CD4-positive, alpha-beta T cell treated with Interleukin-12 subunit alpha and Interleukin-12 subunit beta, for 1 hour (primary cell): ENCODE data around the gene DPPA3.
"Not testable (repeated sequence)": the region's sequence is repeated elsewhere in the genome, so short reads cannot be mapped to it uniquely, and the experiment has no call there.

Source experiments
- DNase-seq: peaks from one replicate; pipeline ENCODE4 v3.0.0-alpha.2; 2020

The DPPA3 gene

DNA sequence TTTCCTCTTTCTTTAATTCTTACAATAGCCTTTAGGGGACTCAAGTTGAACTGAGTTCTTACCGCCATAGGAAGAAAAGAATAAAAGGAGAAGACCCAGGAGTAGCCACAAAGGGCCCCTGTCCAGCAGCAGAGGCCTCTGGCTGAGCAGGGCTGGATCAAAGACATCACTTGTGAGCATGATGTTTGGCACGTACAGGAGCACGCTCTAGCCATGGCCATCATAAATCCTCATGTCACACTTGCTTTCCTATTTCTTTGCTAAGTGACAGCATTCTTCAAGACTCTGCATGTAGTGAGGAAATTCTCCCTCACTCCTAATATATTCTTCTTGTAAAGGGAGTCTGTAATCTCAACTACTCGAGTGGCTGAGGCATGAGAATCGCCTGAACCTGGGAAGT lies 20.3 kb downstream of the DPPA3 start:
- DNase-seq, result no peak

DNA sequence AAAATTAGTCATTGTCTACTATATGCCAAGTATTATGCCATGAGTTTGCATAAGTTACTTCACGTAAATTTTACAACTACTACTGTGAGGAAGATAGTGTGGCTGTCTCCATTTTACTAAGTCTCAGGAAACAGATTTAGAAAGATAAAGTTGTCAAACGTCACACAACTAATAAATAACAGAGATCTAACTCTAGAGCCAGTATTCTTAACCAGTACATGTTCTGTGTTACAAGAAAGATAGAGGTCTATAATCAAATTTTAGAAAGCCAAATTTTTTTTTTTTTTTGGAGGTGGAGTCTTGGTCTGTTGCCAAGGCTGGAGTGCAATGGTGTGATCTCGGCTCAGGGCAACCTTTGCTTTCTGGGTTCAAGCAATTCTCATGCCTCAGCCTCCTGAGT lies 21.8 kb downstream of the DPPA3 start:
- no peak for DNase-seq

GRCh38 chr12:7747246-7747645 lies 36.0 kb downstream of the DPPA3 start, which contains the start of gene CLEC4C:
Gene CLEC4C, minus strand, starts transcription at chr12:7747375. Its CDS starts 27 bp downstream, at chr12:7747348.
- DNase-seq, result no peak

DNA sequence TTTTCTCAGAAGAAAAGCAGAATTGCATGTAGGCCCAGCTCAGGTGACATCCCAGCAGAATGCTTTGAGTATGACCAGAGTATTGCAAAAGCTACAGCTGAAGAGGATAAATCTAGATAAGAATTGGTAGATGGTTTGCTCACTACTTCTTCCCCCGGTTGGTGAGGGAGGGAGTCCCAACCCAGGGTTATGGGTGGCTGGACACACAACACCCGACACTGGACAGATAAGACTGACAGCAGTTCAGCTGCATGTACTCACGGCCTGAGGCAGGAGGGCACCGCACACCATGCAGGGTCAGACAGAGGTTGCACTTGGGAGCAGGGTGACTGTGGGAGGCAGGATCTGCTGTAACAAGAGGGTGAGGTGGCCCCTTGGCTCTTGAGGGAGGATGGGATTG lies 37.6 kb downstream of the DPPA3 start:
- DNase-seq, result no peak

GRCh38 chr12:7749442-7749841 lies 38.2 kb downstream of the DPPA3 start:
- no peak for DNase-seq

- no peak for DNase-seq
These were observed 39.1 kb downstream of the DPPA3 start for GRCh38 chr12:7750350-7750749.

DNA sequence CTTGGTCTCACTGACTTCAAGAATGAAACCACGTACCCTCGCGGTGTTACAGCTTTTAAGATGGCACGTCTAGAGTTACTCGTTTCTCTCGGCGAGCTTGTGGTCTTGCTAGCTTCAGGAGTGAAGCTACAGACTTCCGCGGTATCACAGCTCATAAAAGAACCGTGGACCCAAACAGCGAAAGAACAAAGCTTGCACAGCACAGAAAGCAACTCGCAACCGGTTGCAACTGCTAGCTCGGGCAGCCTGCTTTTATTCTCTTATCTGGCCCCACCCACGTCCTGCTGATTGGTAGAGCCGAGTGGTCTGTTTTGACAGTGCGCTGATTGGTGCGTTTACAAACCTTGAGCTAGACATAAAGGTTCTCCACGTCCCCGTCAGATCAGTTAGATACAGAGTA lies 40.2 kb downstream of the DPPA3 start:
- DNase-seq, result no peak

DNA sequence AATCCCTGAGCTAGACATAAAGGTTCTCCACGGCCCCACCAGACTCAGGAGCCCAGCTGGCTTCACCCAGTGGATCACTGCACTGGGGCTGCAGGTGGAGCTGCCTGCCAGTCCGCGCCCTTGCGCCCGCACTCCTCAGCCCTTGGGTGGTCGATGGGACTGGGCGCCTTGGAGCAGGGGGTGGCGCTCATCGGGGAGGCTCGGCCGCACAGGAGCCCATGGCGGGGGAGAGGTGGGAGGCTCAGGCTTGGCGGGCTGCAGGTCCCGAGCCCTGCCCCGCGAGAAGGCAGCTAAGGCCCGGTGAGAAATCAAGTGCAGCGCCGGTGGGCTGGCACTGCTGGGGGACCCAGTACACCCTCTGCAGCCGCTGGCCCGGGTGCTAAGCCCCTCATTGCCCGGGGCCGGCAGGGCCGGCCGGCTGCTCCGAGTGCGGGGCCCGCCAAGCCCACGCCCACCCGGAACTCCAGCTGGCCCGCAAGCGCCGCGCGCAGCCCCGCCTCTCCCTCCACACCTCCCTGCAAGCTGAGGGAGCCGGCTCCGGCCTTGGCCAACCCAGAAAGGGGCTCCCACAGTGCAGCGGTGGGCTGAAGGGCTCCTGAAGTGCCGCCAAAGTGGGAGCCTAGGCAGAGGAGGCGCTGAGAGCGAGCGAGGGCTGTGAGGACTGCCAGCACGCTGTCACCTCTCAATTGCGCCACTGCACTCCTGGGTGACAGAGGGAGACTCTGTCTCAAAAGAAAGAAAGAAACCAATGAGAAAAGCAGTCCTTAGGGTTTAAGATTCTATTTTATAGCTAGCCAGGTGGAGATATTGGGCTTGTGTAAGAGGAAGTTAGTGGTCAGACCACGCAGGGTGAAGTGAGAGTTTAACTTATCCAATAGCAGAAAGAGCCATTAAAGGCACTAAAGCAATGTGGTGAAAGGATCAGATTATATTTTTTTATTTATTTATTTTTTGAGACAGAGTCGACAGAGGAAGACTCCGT lies 41.0 kb downstream of the DPPA3 start:
- DNase-seq, result not testable (repeated sequence)

- peak; percentile 39 for DNase-seq
These were observed 44.4 kb downstream of the DPPA3 start for GRCh38 chr12:7755668-7756067.

DNA sequence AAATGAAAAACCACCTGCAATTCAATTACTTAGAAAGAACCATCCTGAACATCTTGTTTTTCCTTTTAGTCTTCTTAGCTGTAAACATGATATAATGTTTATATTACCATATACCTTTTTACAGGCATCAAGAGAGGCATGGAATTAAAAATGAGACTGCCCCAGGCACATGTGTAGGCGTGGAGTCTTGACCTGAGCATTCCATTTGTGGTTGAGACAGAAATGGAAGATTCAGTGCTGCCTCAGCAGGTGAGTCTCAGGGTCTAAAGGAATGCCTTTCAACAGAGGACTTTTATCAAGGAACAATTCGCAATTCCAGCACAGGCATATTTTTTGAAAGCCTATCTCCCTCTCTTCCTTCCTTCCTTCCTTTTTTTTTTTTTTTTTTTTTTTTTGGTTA lies 45.8 kb downstream of the DPPA3 start:
- no peak for DNase-seq

DNA sequence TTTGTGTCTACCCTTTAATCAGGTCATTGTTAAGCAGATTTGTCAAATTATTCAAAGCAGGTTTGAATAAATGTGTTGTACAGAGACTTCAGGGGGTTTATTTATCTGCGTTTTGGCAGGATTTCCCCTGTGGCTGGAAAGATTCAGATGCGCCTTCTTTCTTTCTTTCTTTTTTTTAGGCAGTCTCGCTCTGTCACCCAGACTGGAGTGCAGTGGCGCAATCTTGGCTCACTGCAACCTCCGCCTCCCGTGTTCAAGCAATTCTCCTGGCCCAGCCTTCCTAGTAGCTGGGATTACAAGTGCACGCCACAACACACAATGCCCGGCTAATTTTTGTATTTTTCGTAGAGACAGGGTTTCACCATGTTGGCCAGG lies 47.5 kb downstream of the DPPA3 start:
- DNase-seq, result no peak
